Measurements from ENCODE around the gene GK.

Gene GK

GRCh38 chrX:30690330-30690729 lies 37.1 kb downstream of the GK start:
- no peak overlapping the region for H3K4me2 ChIP-seq (ENCODE audit: low read length)
- H3K27me3 ChIP-seq (ENCODE audit: insufficient read depth, low read length): no peaks in the 10 kb centered on the region
- H2BK5ac ChIP-seq (ENCODE audit: low read depth, low read length, poor library complexity): no peak overlapping the region
- no peak overlapping the region for H3K23ac ChIP-seq (ENCODE audit: low read length)
- no peak overlapping the region for H4K12ac ChIP-seq (ENCODE audit: low read depth, low read length)
- H3K79me1 ChIP-seq (ENCODE audit: low read length): no peaks in the 10 kb centered on the region
- no peak overlapping the region for H3K14ac ChIP-seq (ENCODE audit: low read length)
- no peaks in the 10 kb centered on the region for H3K36me3 ChIP-seq (ENCODE audit: control insufficient read depth in 1 of 2, insufficient read depth in 2 of 2, low read length in 2 of 2)
- no peak overlapping the region for H4K91ac ChIP-seq (ENCODE audit: low read depth, low read length)
- no peak overlapping the region for H2BK120ac ChIP-seq (ENCODE audit: insufficient read depth, low read length, poor library complexity)
- H3K27ac ChIP-seq (ENCODE audit: low read depth, low read length): no peak overlapping the region
- no peak overlapping the region for H2AFZ ChIP-seq (ENCODE audit: insufficient read depth, low read length, poor library complexity)
- WGBS (ENCODE audit: extremely low coverage, insufficient coverage, insufficient read length): no CpG with 5 or more reads among the region's 3 CpGs
- DNase-seq: no peak
- no peak overlapping the region for H4K8ac ChIP-seq (ENCODE audit: low read depth, low read length)
- no peak overlapping the region for H3K18ac ChIP-seq (ENCODE audit: low read length)
- no peak overlapping the region for H3K9ac ChIP-seq (ENCODE audit: low read length)
- no peak overlapping the region for H3K4ac ChIP-seq (ENCODE audit: low read depth, low read length)
- no peaks in the 10 kb centered on the region for H3K79me2 ChIP-seq (ENCODE audit: control insufficient read depth, insufficient read depth, low read length, poor library complexity)
- no peaks in the 10 kb centered on the region for H3K4me1 ChIP-seq (ENCODE audit: control insufficient read depth in 1 of 2, insufficient read depth in 2 of 2, low read length in 2 of 2)
- no peak overlapping the region for H2BK12ac ChIP-seq (ENCODE audit: low read length)
- no peak overlapping the region for H3K4me3 ChIP-seq (ENCODE audit: low read depth, low read length)
- no peak overlapping the region for H2AK5ac ChIP-seq (ENCODE audit: low read length)
- H3K9me3 ChIP-seq (ENCODE audit: insufficient read depth, low read depth, low read length): no peaks in the 10 kb centered on the region

GRCh38 chrX:30693999-30694650 lies 40.9 kb downstream of the GK start:
- H3K27ac ChIP-seq (ENCODE audit: low read depth, low read length): no peak overlapping the region
- no peak overlapping the region for H4K12ac ChIP-seq (ENCODE audit: low read depth, low read length)
- H3K18ac ChIP-seq (ENCODE audit: low read length): no peak overlapping the region
- no peaks in the 10 kb centered on the region for H3K79me2 ChIP-seq (ENCODE audit: control insufficient read depth, insufficient read depth, low read length, poor library complexity)
- H2BK12ac ChIP-seq (ENCODE audit: low read length): no peak overlapping the region
- no peak overlapping the region for H3K14ac ChIP-seq (ENCODE audit: low read length)
- no peak overlapping the region for H3K4ac ChIP-seq (ENCODE audit: low read depth, low read length)
- no peak overlapping the region for H3K9ac ChIP-seq (ENCODE audit: low read length)
- no peak overlapping the region for H2BK5ac ChIP-seq (ENCODE audit: low read depth, low read length, poor library complexity)
- H4K91ac ChIP-seq (ENCODE audit: low read depth, low read length): no peak overlapping the region
- H3K27me3 ChIP-seq (ENCODE audit: insufficient read depth, low read length): no peaks in the 10 kb centered on the region
- no CpG with 5 or more reads among the region's 4 CpGs for WGBS (ENCODE audit: extremely low coverage, insufficient coverage, insufficient read length)
- no peak overlapping the region for H3K4me3 ChIP-seq (ENCODE audit: low read depth, low read length)
- H3K9me3 ChIP-seq (ENCODE audit: insufficient read depth, low read depth, low read length): no peaks in the 10 kb centered on the region
- H3K23ac ChIP-seq (ENCODE audit: low read length): no peak overlapping the region
- H3K79me1 ChIP-seq (ENCODE audit: low read length): no peaks in the 10 kb centered on the region
- H3K4me2 ChIP-seq (ENCODE audit: low read length): no peak overlapping the region
- H2BK120ac ChIP-seq (ENCODE audit: insufficient read depth, low read length, poor library complexity): no peak overlapping the region
- no peak overlapping the region for H4K8ac ChIP-seq (ENCODE audit: low read depth, low read length)
- no peak for DNase-seq
- no peaks in the 10 kb centered on the region for H3K4me1 ChIP-seq (ENCODE audit: control insufficient read depth in 1 of 2, insufficient read depth in 2 of 2, low read length in 2 of 2)
- H2AK5ac ChIP-seq (ENCODE audit: low read length): no peak overlapping the region
- H2AFZ ChIP-seq (ENCODE audit: insufficient read depth, low read length, poor library complexity): no peak overlapping the region
- no peaks in the 10 kb centered on the region for H3K36me3 ChIP-seq (ENCODE audit: control insufficient read depth in 1 of 2, insufficient read depth in 2 of 2, low read length in 2 of 2)

GRCh38 chrX:30702736-30703135 lies 49.5 kb downstream of the GK start:
- Histone ChIP-seq H3K9me3 (ENCODE audit: insufficient read depth, low read depth, low read length) (no peaks in the 10 kb centered on the region), H3K9ac (ENCODE audit: low read length) (no peak overlapping the region), H3K79me2 (ENCODE audit: control insufficient read depth, insufficient read depth, low read length, poor library complexity) (no peaks in the 10 kb centered on the region), H3K18ac (ENCODE audit: low read length) (no peak overlapping the region), H3K79me1 (ENCODE audit: low read length) (no peaks in the 10 kb centered on the region), H3K27ac (ENCODE audit: low read depth, low read length) (no peak overlapping the region), H3K23ac (ENCODE audit: low read length) (no peak overlapping the region), H4K91ac (ENCODE audit: low read depth, low read length) (no peak overlapping the region), H2AK5ac (ENCODE audit: low read length) (no peak overlapping the region), H3K14ac (ENCODE audit: low read length) (no peak overlapping the region), H3K4ac (ENCODE audit: low read depth, low read length) (no peak overlapping the region), H2AFZ (ENCODE audit: insufficient read depth, low read length, poor library complexity) (no peak overlapping the region), H2BK120ac (ENCODE audit: insufficient read depth, low read length, poor library complexity) (no peak overlapping the region), H3K4me3 (ENCODE audit: low read depth, low read length) (no peak overlapping the region), H3K4me2 (ENCODE audit: low read length) (no peak overlapping the region), H4K8ac (ENCODE audit: low read depth, low read length) (no peak overlapping the region), H3K4me1 (ENCODE audit: control insufficient read depth in 1 of 2, insufficient read depth in 2 of 2, low read length in 2 of 2) (no peaks in the 10 kb centered on the region), H4K12ac (ENCODE audit: low read depth, low read length) (no peak overlapping the region), H3K36me3 (ENCODE audit: control insufficient read depth in 1 of 2, insufficient read depth in 2 of 2, low read length in 2 of 2) (no peaks in the 10 kb centered on the region), H2BK5ac (ENCODE audit: low read depth, low read length, poor library complexity) (no peak overlapping the region), H2BK12ac (ENCODE audit: low read length) (no peak overlapping the region), H3K27me3 (ENCODE audit: insufficient read depth, low read length) (no peaks in the 10 kb centered on the region)
- DNase-seq: peak; percentile 4 to 23
- WGBS (ENCODE audit: extremely low coverage, insufficient coverage, insufficient read length): no CpG with 5 or more reads among the region's 2 CpGs

DNA sequence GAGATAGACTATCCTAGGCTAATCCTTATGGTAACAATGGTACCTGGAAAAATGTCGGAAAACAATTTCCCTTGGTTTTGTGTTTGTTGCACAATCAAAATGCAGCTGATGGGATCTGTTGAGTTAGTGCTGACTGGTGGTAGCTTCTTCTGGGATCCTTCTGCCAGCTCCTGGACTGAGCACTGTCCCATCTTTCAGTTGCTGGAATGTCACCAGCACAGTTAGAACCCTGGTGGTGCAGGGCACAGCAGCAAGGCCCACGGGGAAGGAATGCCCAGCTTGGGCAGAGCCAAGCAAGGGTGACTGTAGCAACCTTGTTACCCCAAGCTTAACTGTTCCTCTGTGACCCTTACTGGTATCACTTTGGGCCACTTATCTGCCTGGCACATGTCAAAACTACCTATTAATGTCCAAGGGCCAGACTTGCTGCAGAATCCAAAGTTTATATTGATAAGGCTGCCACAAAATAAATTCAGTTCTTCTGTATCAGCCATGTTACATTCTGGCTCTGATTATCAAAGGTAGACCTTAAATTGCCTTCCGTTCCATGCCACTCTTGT lies 53.1 kb downstream of the GK start:
- Histone ChIP-seq H3K4me2 (ENCODE audit: low read length) (no peak overlapping the region), H2BK120ac (ENCODE audit: insufficient read depth, low read length, poor library complexity) (no peak overlapping the region), H2AFZ (ENCODE audit: insufficient read depth, low read length, poor library complexity) (no peak overlapping the region), H2BK5ac (ENCODE audit: low read depth, low read length, poor library complexity) (no peak overlapping the region), H4K12ac (ENCODE audit: low read depth, low read length) (no peak overlapping the region), H4K91ac (ENCODE audit: low read depth, low read length) (no peak overlapping the region), H3K9ac (ENCODE audit: low read length) (no peak overlapping the region), H3K79me1 (ENCODE audit: low read length) (no peaks in the 10 kb centered on the region), H3K4me1 (ENCODE audit: control insufficient read depth in 1 of 2, insufficient read depth in 2 of 2, low read length in 2 of 2) (no peaks in the 10 kb centered on the region), H3K9me3 (ENCODE audit: insufficient read depth, low read depth, low read length) (no peaks in the 10 kb centered on the region), H3K4me3 (ENCODE audit: low read depth, low read length) (no peak overlapping the region), H3K27me3 (ENCODE audit: insufficient read depth, low read length) (no peaks in the 10 kb centered on the region), H3K23ac (ENCODE audit: low read length) (no peak overlapping the region), H2AK5ac (ENCODE audit: low read length) (no peak overlapping the region), H3K27ac (ENCODE audit: low read depth, low read length) (no peak overlapping the region), H3K14ac (ENCODE audit: low read length) (no peak overlapping the region), H3K4ac (ENCODE audit: low read depth, low read length) (no peak overlapping the region), H3K18ac (ENCODE audit: low read length) (no peak overlapping the region), H2BK12ac (ENCODE audit: low read length) (no peak overlapping the region), H4K8ac (ENCODE audit: low read depth, low read length) (no peak overlapping the region), H3K36me3 (ENCODE audit: control insufficient read depth in 1 of 2, insufficient read depth in 2 of 2, low read length in 2 of 2) (no peaks in the 10 kb centered on the region), H3K79me2 (ENCODE audit: control insufficient read depth, insufficient read depth, low read length, poor library complexity) (no peaks in the 10 kb centered on the region)
- no peak for DNase-seq
- WGBS (ENCODE audit: extremely low coverage, insufficient coverage, insufficient read length): no CpG with 5 or more reads among the region's 3 CpGs
